Aorta (tissue), 5 donors: ENCODE measurements around the gene ARL15. TPM values are rescaled to one million over a fixed set of nuclear protein-coding genes. Genes with fewer than 3 reads are reported as not detected.

Experiments
- ATAC-seq: fragments of 200-7000 bp; cut with Tn5 transposase; one replicate; pipeline ENCODE4 v1.9.1; 2022; ENCODE audit warnings: moderate library complexity; ENCODE audit not compliant: low FRiP score
- DNase-seq, 2 donors: peaks; one replicate each; pipeline ENCODE4 v3.0.0-alpha.2; 2020
- H3K27ac ChIP-seq, 2 donors: one replicate each; pipeline ENCODE4 v1.5.1; 2013; ENCODE audit warnings: low read length in 2 of 2, mild to moderate bottlenecking in 2 of 2, moderate library complexity in 2 of 2, control low read depth in 1 of 2, inconsistent platforms in 1 of 2, low read depth in 1 of 2
- H3K27me3 ChIP-seq, 2 donors: one replicate each; pipeline ENCODE4 v1.6.1; 2013; ENCODE audit warnings: control low read depth in 1 of 2, low read length in 1 of 2, mild to moderate bottlenecking in 1 of 2, moderate library complexity in 1 of 2; ENCODE audit not compliant: insufficient read depth in 2 of 2, control insufficient read depth in 1 of 2
- H3K36me3 ChIP-seq, 2 donors: one replicate each; pipeline ENCODE4 v1.6.1; 2013; ENCODE audit warnings: control low read depth in 1 of 2, low read length in 1 of 2, mild to moderate bottlenecking in 1 of 2; ENCODE audit not compliant: insufficient read depth in 2 of 2, control insufficient read depth in 1 of 2
- H3K4me1 ChIP-seq, 2 donors: one replicate each; pipeline ENCODE4 v1.6.1; 2013; ENCODE audit warnings: low read length in 2 of 2, control low read depth in 1 of 2, mild to moderate bottlenecking in 1 of 2, moderate library complexity in 1 of 2; ENCODE audit not compliant: insufficient read depth in 2 of 2, control insufficient read depth in 1 of 2
- H3K4me3 ChIP-seq, 2 donors: one replicate each; pipeline ENCODE4 v1.5.1; 2013; ENCODE audit warnings: low read length in 2 of 2, control low read depth in 1 of 2, mild to moderate bottlenecking in 1 of 2
- H3K9me3 ChIP-seq: one replicate; pipeline ENCODE4 v1.6.1; 2013; ENCODE audit warnings: mild to moderate bottlenecking, low read length; ENCODE audit not compliant: control insufficient read depth
- WGBS, 2 donors: extraction: QIAGEN DNeasy Blood & Tissue Kit; methylation state at CpG; one replicate each; pipeline ENCODE4 v1.1.7; 2013; 5-methylcytosine and 5-hydroxymethylcytosine counted together
- intact Hi-C, 2 donors: fragments of 100-400 bp; cut with DNase I; formaldehyde crosslinking; loops; one replicate each; pipeline versions ENCODE4 v1.14.2 to v1.15.0; 2022
- polyA plus RNA-seq, 2 donors: library from polyadenylated mRNA; stranded (reverse); fragments of 200-250 nt; gene quantifications; one replicate each; pipeline ENCODE4 v1.2.3, GENCODE V29; 2013
- total RNA-seq, 2 donors: library from RNA; stranded (reverse); fragmentation: NEBNext Ultra II Directional; extraction: Animal tissue kit (Norgen Biotek cat#: 25700); gene quantifications; one replicate each; pipeline ENCODE4 v1.2.1, GENCODE V29; 2021
- donor health status: healthy with polysubstance abuse.
- donor health status: Bipolar disorder and iron deficiency.
- donor health status: DM: no; HTN: no; CAD: no.
- donor health status: DM: no; HTN: no; CAD: no.
- donor health status: DM: yes; HTN: yes; CAD: no.

ARL15 gene
- total and polyA plus RNA-seq, 4 donors = 7.4 to 44.7 (median 19.8) TPM

DNA sequence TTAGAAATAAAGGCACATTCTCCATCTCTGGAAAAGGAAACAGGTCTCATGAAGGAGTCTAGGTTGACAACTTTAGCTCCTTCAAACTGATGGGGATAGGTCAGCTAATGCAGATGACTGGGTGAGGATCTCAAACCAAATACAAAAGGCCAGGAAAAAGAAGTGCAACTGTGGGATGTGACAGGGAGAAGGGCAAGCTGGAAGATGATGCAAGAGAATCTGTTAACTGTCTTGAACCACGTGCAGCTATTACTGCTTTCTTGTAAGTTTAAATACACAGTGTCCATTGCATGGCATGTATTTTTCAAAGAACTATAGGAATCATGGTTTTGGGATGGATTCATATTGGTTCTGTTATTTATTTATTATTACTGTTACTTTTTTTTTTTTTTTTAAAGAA is 418.1 kb downstream of the ARL15 start:
- no peaks in the 10 kb centered on the region for H3K4me1 ChIP-seq
- intact Hi-C loops = no loop called here
- no peak overlapping the region for H3K27ac ChIP-seq
- H3K27me3 ChIP-seq = peaks cover 0 to 2% of the 10 kb centered on the region in 2 donors
- no peak for DNase-seq
- ATAC-seq = no peak
- no peaks in the 10 kb centered on the region for H3K36me3 ChIP-seq
- H3K9me3 ChIP-seq = no peaks in the 10 kb centered on the region
- H3K4me3 ChIP-seq = no peak overlapping the region
- WGBS, 2 donors = 82 to 89% methylated on average over 1 of the region's 1 CpG

DNA sequence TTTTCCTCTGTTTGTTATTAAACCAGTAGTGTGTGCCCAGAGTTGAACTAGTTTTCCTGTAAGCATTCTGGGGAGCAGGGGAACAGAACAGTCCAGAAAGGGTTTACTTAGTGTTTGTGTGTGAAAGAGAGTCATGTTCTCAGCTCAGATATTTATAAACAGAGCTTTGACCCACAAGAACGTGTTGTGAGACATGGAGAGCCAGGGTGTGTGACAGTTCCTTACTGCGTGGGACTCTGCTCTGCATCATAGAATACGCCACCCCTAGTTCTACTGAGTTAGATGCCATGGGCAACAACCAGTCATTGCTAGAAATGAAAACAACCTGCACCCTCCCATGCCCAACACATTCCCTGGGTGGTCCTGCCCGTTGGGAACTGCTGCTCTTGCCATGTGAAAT is 419.2 kb downstream of the ARL15 start:
- ATAC-seq = no peak
- intact Hi-C loops = no loop called here

DNA sequence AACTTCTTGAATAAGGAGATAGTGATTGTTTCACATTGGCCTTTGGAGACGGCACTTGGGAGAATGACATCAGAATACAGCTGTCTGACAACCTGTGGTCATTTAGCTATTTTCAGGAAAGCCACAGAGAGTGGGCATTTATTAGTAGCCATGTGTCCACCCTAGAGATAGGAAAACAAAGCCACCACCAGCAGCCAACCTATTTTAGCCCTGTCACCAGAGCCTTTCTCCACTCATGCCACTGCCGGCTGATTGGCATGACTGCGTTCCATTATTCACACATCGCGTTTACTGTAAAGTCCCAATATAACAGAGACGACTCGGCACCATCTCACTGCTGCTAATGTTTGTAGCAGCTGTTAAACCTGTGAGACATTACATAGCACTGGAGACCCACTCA is 419.9 kb downstream of the ARL15 start:
- Histone ChIP-seq H3K4me3 (no peak overlapping the region), H3K36me3 (no peaks in the 10 kb centered on the region), H3K4me1 (no peaks in the 10 kb centered on the region), H3K27me3 (peaks cover 0 to 2% of the 10 kb centered on the region in 2 donors), H3K9me3 (no peaks in the 10 kb centered on the region), H3K27ac (no peak overlapping the region)
- WGBS, 2 donors = 78 to 88% methylated on average over 7 of the region's 7 CpGs
- DNase-seq (no peak), ATAC-seq (no peak)
- intact Hi-C loops = no loop called here

More for the DNA sequence above, 419.2 kb downstream of the ARL15 start:
- H3K27me3 ChIP-seq = peaks cover 0 to 2% of the 10 kb centered on the region in 2 donors
- H3K4me1 ChIP-seq = no peaks in the 10 kb centered on the region
- H3K4me3 ChIP-seq = no peak overlapping the region
- H3K9me3 ChIP-seq = no peaks in the 10 kb centered on the region
- no peak overlapping the region for H3K27ac ChIP-seq
- no peaks in the 10 kb centered on the region for H3K36me3 ChIP-seq
- no peak for DNase-seq
- 48 to 57% methylated on average over 4 of the region's 4 CpGs for WGBS, 2 donors

DNA sequence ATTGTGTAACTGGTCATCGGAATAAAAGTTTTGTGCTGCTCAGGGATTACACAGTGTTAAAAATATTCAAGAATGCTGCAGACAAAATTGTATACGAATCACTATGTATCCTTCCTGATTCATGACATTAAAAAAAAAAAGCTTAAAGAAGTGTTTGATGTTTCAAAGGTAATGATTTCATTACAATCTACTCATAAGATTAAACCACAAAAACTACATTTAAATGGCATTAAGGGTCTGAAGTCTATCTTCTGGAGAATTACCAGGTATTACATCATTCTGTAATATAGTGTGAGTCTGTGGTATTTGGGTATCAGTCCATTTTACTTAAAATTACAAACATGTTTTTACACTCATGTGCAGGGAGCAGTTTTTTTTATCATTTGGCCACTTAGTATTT is 425.5 kb downstream of the ARL15 start:
- Histone ChIP-seq H3K27me3 (peaks cover 0 to 2% of the 10 kb centered on the region in 2 donors), H3K36me3 (no peaks in the 10 kb centered on the region), H3K4me3 (no peak overlapping the region), H3K9me3 (no peaks in the 10 kb centered on the region), H3K4me1 (no peaks in the 10 kb centered on the region), H3K27ac (no peak overlapping the region)
- ATAC-seq = no peak
- DNase-seq = no peak
- intact Hi-C loops = no loop called here
- WGBS, 2 donors = 70 to 79% methylated on average over 2 of the region's 2 CpGs

DNA sequence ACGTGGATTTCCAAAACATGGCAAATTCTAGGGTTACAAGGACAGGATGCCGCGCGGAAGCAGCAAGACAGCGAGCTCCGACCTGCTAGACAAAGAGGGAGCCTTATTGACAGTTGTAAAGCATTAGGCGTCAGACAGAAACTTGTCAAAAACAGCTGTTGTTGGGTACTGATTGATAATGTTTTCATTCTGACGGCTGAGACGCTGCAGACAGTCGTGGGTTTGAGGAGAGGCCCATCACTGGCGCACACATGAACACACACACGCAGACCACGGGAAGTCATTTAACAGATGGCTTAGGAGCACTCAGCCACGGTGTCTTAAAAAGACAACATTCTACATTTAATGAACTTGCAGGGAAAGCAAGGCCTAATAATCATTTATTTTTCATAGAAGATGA is 426.0 kb downstream of the ARL15 start:
- H3K9me3 ChIP-seq = no peaks in the 10 kb centered on the region
- H3K4me1 ChIP-seq = no peaks in the 10 kb centered on the region
- intact Hi-C loops = no loop called here
- H3K36me3 ChIP-seq = no peaks in the 10 kb centered on the region
- no peak for DNase-seq
- no peak overlapping the region for H3K4me3 ChIP-seq
- no peak overlapping the region for H3K27ac ChIP-seq
- WGBS, 2 donors = 63 to 66% methylated on average over 14 of the region's 14 CpGs
- peaks cover 0 to 2% of the 10 kb centered on the region in 2 donors for H3K27me3 ChIP-seq
- no peak for ATAC-seq

DNA sequence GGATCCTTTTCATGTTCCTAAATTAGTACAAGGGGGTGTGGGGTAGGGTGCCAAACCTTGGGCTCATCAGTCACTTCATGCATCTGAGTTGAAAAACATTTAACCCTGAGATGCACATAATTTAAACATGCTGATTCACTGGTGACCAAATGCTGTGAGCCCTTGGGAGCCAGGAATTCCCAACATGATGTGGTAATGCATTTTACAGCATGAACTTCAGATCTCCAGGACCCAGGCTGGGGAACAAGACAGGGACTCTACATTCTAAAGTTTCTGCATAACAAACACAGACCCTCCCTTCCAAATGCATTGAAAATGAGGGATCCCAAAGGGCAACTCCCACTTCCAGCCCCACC is 427.7 kb downstream of the ARL15 start:
- H3K36me3 ChIP-seq = no peaks in the 10 kb centered on the region
- no peak overlapping the region for H3K4me3 ChIP-seq
- H3K9me3 ChIP-seq = no peaks in the 10 kb centered on the region
- H3K27ac ChIP-seq = no peak overlapping the region
- no peaks in the 10 kb centered on the region for H3K4me1 ChIP-seq
- DNase-seq = no peak
- intact Hi-C loops = no loop called here
- H3K27me3 ChIP-seq = no peaks in the 10 kb centered on the region
- no peak for ATAC-seq

DNA sequence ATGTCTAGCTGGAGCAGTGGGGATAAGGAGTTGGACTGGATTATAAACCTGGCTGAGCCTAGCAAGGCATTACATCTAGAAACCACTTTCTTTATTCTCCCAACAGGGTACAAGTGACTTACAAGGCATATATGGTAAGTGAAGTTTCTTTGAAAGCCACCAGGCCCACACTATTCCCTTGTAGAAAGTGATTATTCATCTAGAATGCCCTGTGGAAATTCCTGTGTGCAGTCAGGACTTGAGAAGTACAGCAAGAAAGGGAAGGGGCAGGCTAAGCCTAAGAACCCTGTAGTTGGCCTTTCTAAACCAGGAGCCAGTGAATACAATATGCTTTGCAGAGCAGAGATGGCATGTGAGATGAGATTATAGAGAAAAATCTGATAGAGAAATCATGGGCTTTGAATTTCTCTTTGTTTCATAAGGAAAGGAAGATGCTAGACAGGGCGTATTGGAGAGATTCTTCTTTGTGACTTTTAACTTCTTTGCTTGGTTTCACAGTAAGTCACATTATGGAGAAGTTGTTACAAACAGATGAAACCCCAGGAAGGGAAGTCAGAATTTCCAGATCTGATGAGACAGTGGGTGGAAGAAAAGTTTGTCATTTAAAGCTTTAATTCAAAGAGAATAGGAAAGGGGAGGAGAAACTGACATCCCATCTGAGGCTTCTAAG is 428.2 kb downstream of the ARL15 start:
- H3K4me3 ChIP-seq = no peak overlapping the region
- no peaks in the 10 kb centered on the region for H3K36me3 ChIP-seq
- no peaks in the 10 kb centered on the region for H3K4me1 ChIP-seq
- H3K27ac ChIP-seq = no peak overlapping the region
- WGBS, 2 donors = 96 to 97% methylated on average over 1 of the region's 1 CpG
- H3K27me3 ChIP-seq = no peaks in the 10 kb centered on the region
- DNase-seq (no peak), ATAC-seq (no peak)
- no peaks in the 10 kb centered on the region for H3K9me3 ChIP-seq
- intact Hi-C loops = no loop called here

DNA sequence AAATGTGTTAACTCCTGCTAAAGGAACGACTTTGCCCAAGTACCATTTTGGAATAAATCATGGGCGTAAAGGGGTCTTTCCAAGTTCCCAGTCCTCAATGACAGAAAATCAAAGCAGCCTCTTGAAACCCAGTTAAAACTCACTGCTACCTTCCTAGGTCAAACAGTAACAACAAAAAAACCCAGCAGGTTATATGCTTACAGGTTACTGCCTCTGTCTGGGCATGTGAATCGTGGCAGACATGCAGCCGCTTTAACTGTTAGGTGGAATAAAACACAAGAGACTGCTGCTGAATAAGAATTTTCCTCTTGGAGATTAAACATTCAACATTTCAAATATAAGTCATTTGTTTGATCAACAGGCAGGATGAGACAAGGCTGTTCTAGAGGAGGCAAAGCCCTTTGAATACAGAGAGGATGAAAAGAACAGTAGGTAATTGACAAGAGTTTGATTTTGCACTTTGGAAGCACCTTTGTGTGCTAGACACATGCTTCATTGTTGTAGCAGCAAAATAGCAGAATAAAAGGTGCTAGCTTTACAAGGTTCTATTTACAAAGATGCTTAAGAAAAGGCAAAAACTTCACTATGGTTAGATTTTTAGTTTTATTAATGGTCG is 430.6 kb downstream of the ARL15 start:
- intact Hi-C loops = no loop called here
- ATAC-seq (no peak), DNase-seq (no peak)
- WGBS, 2 donors = 85 to 89% methylated on average over 5 of the region's 5 CpGs
- Histone ChIP-seq H3K27ac (no peak overlapping the region), H3K4me1 (no peaks in the 10 kb centered on the region), H3K36me3 (no peaks in the 10 kb centered on the region), H3K27me3 (no peaks in the 10 kb centered on the region), H3K9me3 (no peaks in the 10 kb centered on the region), H3K4me3 (no peak overlapping the region)

DNA sequence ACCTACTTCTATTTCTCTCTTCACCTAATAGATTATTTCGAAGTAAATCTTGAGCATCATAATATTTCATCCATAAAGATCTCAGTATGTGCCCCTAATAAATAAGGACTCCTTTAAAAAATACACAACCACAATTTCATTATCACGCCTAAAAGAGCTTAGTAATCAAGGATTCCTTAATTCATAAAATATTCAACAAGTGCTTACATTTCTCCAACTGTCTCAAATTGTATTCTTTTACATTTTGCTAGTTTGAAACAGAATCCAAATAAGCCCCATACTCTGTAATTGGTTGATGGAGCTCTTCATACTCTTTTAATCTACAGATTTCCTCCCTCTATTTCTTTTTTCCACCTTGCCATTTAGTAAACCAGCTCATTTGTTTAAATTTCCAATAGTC is 432.4 kb downstream of the ARL15 start:
- no peaks in the 10 kb centered on the region for H3K27me3 ChIP-seq
- no peaks in the 10 kb centered on the region for H3K4me1 ChIP-seq
- intact Hi-C loops = no loop called here
- 93% methylated on average over 2 of the region's 2 CpGs for WGBS, 2 donors
- H3K36me3 ChIP-seq = no peaks in the 10 kb centered on the region
- ATAC-seq = no peak
- no peak for DNase-seq
- H3K27ac ChIP-seq = no peak overlapping the region
- H3K9me3 ChIP-seq = no peaks in the 10 kb centered on the region
- no peak overlapping the region for H3K4me3 ChIP-seq
